ENCODE measurements around the gene TCF15. TPM values are rescaled to one million over a fixed set of nuclear protein-coding genes. Genes with fewer than 3 reads are reported as not detected.

TCF15 gene
- total and polyA plus RNA-seq, 2 of the 4 experiments (the other 2 are of a cell fraction): not detected

GRCh38 chr20:568097-568652, 41.9 kb downstream of the TCF15 start:
- dilution Hi-C loops (cut with HindIII; ENCODE audit: low sequenced_read_pairs, unreplicated experiment) (no loop called here), intact Hi-C loops (cut with micrococcal nuclease) (no loop called here), in situ Hi-C loops (cut with MboI; ENCODE audit: low sequenced_read_pairs) (loop anchor here (10.0 kb wide), 1 partner anchor 107 kb away; the partner anchor contains the start of gene SCRT2)
- Histone ChIP-seq H3K14ac (replicated peaks; ENCODE audit: low read depth, low read length) (no peak overlapping the region), H3K4me1 (ENCODE audit: control insufficient read depth, insufficient read depth, low read length) (no peaks in the 10 kb centered on the region), H2BK15ac (ENCODE audit: low read depth, low read length) (no peak overlapping the region), H3K27me3 (ENCODE audit: control insufficient read depth, insufficient read depth, low read length) (peaks cover 57% of the 10 kb centered on the region), H2BK120ac (ENCODE audit: low read depth, low read length) (no peak overlapping the region), H3K23ac (ENCODE audit: low read depth, low read length) (no peak overlapping the region), H3K9me3 (ENCODE audit: control insufficient read depth, insufficient read depth, low read length) (no peaks in the 10 kb centered on the region), H2AFZ (replicated peaks; ENCODE audit: low read length, poor library complexity) (no peak overlapping the region), H4K91ac (ENCODE audit: insufficient read depth, low read depth, low read length) (no peak overlapping the region), H3K4ac (ENCODE audit: low read depth, low read length) (no peak overlapping the region), H4K5ac (ENCODE audit: low read depth, low read length) (no peak overlapping the region), H3K56ac (ENCODE audit: extremely low read depth, insufficient read depth, low read length) (no peak overlapping the region), H2AK5ac (ENCODE audit: low read depth, low read length) (no peak overlapping the region), H3K9ac (ENCODE audit: low read depth, low read length) (no peak overlapping the region), H3K9me1 (ENCODE audit: insufficient read depth, low read length) (no peaks in the 10 kb centered on the region), H4K20me1 (ENCODE audit: insufficient read depth, low read length) (no peaks in the 10 kb centered on the region), H3K4me2 (ENCODE audit: low read depth, low read length) (no peak overlapping the region), H3K4me3 (ENCODE audit: insufficient read depth, low read depth, low read length) (no peak overlapping the region), H2BK5ac (ENCODE audit: low read depth, low read length, poor library complexity, severe bottlenecking) (no peak overlapping the region), H3K27ac (ENCODE audit: insufficient read depth, low read length) (no peak overlapping the region), H2AK9ac (replicated peaks; ENCODE audit: low read depth, low read length, poor library complexity) (no peak overlapping the region), H3K79me1 (ENCODE audit: low read depth in 1 of 2, low read length in 2 of 2) (no peaks in the 10 kb centered on the region), H3K18ac (ENCODE audit: low read depth, low read length) (no peak overlapping the region), H2BK20ac (ENCODE audit: low read depth, low read length) (no peak overlapping the region), H3K36me3 (ENCODE audit: control insufficient read depth, insufficient read depth, low read length) (no peaks in the 10 kb centered on the region), H4K8ac (ENCODE audit: low read depth in 2 of 2, low read length in 2 of 2) (no peak overlapping the region)
- WGBS, 2 experiments (ENCODE audit: extremely low coverage in 2 of 2, insufficient read length in 1 of 2): no CpG with 5 or more reads among the region's 20 CpGs
- ChIA-PET CTCF (interaction anchor here (1.0 kb wide), 1 partner anchor 171 kb away, joined by 3 read pairs; no protein-coding TSS in a partner anchor), POLR2A (ENCODE audit: unreplicated experiment) (no interaction called here)
- BruUV-seq (replicated peaks): no TSS peak
- no peak for DNase-seq
- TF ChIP-seq RAD21 (IDR thresholded peaks at IDR 0.05; ENCODE audit: low read length): no peak
- no peak for TF ChIP-seq MAZ (IDR thresholded peaks at IDR 0.05; ENCODE audit: borderline replicate concordance, low read depth, low read length)
- TF ChIP-seq, protein P1, sequence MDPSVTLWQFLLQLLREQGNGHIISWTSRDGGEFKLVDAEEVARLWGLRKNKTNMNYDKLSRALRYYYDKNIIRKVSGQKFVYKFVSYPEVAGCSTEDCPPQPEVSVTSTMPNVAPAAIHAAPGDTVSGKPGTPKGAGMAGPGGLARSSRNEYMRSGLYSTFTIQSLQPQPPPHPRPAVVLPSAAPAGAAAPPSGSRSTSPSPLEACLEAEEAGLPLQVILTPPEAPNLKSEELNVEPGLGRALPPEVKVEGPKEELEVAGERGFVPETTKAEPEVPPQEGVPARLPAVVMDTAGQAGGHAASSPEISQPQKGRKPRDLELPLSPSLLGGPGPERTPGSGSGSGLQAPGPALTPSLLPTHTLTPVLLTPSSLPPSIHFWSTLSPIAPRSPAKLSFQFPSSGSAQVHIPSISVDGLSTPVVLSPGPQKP (IDR thresholded peaks at IDR 0.05; ENCODE audit: borderline replicate concordance, low read depth, low read length): no peak
- TF ChIP-seq, protein P2, sequence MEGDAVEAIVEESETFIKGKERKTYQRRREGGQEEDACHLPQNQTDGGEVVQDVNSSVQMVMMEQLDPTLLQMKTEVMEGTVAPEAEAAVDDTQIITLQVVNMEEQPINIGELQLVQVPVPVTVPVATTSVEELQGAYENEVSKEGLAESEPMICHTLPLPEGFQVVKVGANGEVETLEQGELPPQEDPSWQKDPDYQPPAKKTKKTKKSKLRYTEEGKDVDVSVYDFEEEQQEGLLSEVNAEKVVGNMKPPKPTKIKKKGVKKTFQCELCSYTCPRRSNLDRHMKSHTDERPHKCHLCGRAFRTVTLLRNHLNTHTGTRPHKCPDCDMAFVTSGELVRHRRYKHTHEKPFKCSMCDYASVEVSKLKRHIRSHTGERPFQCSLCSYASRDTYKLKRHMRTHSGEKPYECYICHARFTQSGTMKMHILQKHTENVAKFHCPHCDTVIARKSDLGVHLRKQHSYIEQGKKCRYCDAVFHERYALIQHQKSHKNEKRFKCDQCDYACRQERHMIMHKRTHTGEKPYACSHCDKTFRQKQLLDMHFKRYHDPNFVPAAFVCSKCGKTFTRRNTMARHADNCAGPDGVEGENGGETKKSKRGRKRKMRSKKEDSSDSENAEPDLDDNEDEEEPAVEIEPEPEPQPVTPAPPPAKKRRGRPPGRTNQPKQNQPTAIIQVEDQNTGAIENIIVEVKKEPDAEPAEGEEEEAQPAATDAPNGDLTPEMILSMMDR (conservative IDR thresholded peaks at IDR 0.05; ENCODE audit: low read depth, low read length): no peak
- no peak for TF ChIP-seq RFX5 (IDR thresholded peaks at IDR 0.05; ENCODE audit: low read depth, low read length)
- no peak for TF ChIP-seq SMC3 (IDR thresholded peaks at IDR 0.05; ENCODE audit: low read depth, low read length)
- TF ChIP-seq CHD1 (IDR thresholded peaks at IDR 0.05; ENCODE audit: low read depth, low read length): no peak
- no peak for TF ChIP-seq RCOR1 (IDR thresholded peaks at IDR 0.05; ENCODE audit: insufficient replicate concordance, low read length)
- no peak for TF ChIP-seq CEBPB (IDR thresholded peaks at IDR 0.05; ENCODE audit: low read depth, low read length)
- TF ChIP-seq BHLHE40 (IDR thresholded peaks at IDR 0.05; ENCODE audit: low read depth, low read length): no peak
- no peak for TF ChIP-seq MAFK (IDR thresholded peaks at IDR 0.05; ENCODE audit: low read depth, low read length)
- no peak for TF ChIP-seq POLR2A (IDR thresholded peaks at IDR 0.05; ENCODE audit: low read depth, low read length)
- TF ChIP-seq MXI1 (IDR thresholded peaks at IDR 0.05; ENCODE audit: borderline replicate concordance, low read depth, low read length): no peak
- no peak for TF ChIP-seq FOS (IDR thresholded peaks at IDR 0.05; ENCODE audit: low read depth, low read length)
- ATAC-seq (ENCODE audit: low read depth): no peak

Measured in IMR-90 (cell line).